Adipose tissue (tissue), 3 donors: ENCODE measurements around the gene TMEM63A. TPM values are rescaled to one million over a fixed set of nuclear protein-coding genes. Genes with fewer than 3 reads are reported as not detected.

Experiments used
- polyA plus RNA-seq, 3 donors: library from polyadenylated mRNA; stranded (reverse); fragments of 200-250 nt; gene quantifications; one replicate each; pipeline ENCODE4 v1.2.3, GENCODE V29; 2013
- donor health status: healthy with polysubstance abuse.
- donor health status: Bipolar disorder and iron deficiency.
- donor health status: healthy.

Gene TMEM63A
- polyA plus RNA-seq, 3 donors, result 26.2 to 51.8 (median 45.9) TPM

Other genes with a start within 250 kb of the TMEM63A start
- gene ENAH, start 229.3 kb downstream of the TMEM63A start, polyA plus RNA-seq, result 10 to 100 TPM; 13.9 to 36.8 (median 18.8) TPM
- 100 to 1,000 TPM in 2 of 3 donors, 10 to 100 TPM in 1; 97.5 to 263 (median 147) TPM for gene SRP9, start 104.6 kb downstream of the TMEM63A start, polyA plus RNA-seq
- 100 to 1,000 TPM; 107 to 156 (median 146) TPM for gene EPHX1, start 72.3 kb downstream of the TMEM63A start, polyA plus RNA-seq
- 10 to 100 TPM in 1 of 3 donors, under 1 TPM in 1, not detected in 1; 0.18 to 60.5 TPM for gene LEFTY1, start 6.8 kb upstream of the TMEM63A start, polyA plus RNA-seq
- 10 to 100 TPM; 44.1 to 59.5 (median 49.4) TPM for gene PYCR2, start 41.9 kb upstream of the TMEM63A start, polyA plus RNA-seq
- gene LEFTY2, start 58.8 kb upstream of the TMEM63A start, polyA plus RNA-seq, result 10 to 100 TPM in 1 of 3 donors, 1 to 10 TPM in 2; 2.2 to 13.2 (median 4.8) TPM
- gene SDE2, start 117.0 kb upstream of the TMEM63A start, polyA plus RNA-seq, result 10 to 100 TPM in 2 of 3 donors, 1 to 10 TPM in 1; 5.1 to 13.6 (median 13.0) TPM
- gene H3-3A, start 180.3 kb upstream of the TMEM63A start, polyA plus RNA-seq, result 100 to 1,000 TPM; 282 to 940 (median 473) TPM